Embryonic facial prominence (tissue), 1 donor: ENCODE results near the gene MORN1.

Experiments
- DNase-seq: peaks from one replicate; pipeline ENCODE4 v3.0.0-alpha.2; 2016; ENCODE audit errors: extremely low spot score

MORN1 gene

GRCh38 chr1:2404890-2405511, 13.6 kb upstream of the MORN1 start:
- DNase-seq: no peak

GRCh38 chr1:2404142-2404889, 13.0 kb upstream of the MORN1 start:
- no peak for DNase-seq

DNA sequence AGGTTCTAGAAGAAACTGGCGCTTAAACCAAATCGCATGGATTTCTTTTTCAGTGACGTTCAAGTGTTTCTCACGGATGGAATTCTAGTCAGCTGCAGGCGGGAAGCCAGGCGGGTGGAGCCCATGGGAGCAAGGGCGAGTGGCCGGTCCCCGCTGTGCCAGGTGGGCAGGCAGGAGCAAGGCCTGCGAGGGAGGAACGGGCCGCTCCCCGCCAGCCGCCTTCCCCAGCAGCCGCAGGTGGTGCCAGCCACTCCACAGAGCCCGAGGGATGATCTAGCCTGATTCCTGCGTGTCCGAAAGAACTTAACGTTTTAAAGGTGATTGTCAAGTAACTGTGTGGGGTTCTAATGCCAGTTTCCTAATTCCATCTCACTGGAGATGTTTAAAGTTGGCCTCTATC, 11.9 kb upstream of the MORN1 start:
- DNase-seq: no peak

DNA sequence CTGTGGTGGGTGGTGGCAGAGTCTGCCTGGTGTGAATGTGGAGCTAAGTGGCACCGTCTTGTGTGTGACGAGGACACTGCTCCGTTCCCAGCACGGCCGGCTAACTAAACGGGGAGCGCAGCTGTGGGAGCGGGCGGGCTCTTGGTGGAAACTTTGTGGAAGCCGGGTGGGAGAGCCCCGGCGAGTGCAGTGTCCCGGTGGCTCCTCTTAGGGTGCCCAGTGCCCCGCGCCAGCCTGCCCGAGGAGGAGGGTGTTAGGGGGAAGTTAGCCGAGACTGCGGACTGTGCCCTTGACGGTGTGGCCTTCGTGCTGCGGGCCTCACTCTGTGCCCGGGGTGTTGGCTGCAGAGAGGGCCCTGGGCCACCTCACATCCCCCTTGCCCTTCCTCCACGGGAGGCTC, 11.1 kb upstream of the MORN1 start:
- DNase-seq: no peak

- no peak for DNase-seq
Measured at GRCh38 chr1:2400950-2401649, 9.7 kb upstream of the MORN1 start.

- DNase-seq: no peak
Measured at GRCh38 chr1:2400576-2400909, 9.2 kb upstream of the MORN1 start.

DNA sequence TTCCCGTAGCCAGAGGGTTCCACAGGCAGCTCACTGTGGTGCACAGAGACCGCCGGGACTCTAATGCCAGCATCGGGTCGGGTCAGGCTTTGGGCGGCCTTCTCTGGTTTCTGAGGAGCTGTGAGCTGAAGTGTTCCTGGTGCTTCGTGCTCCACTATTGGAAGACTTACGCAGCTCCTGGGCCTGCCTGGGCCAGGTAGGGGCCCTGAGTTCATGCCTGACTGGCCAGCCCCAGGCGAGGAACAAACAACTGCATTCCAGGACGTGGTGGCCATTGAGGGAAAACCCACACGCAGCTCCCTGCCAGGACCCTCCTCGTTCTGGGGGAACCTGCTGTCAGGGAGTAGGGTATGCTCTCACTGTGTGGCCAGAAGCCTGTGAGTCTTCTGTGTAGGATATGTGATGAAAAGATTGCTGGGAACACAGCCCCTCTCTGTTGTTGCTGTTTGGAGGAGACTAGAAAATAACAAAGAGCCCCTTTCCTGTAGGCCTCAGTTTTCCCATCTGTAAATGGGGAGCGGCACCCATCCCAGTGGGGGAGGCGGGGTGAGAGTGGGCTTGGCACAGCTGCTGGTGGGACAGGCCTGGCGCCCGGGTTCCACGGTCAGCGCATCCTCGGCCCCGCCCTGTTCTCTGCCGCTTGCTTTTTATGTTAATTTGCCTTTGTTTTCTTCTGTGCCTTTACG, 8.7 kb upstream of the MORN1 start:
- DNase-seq: no peak

- DNase-seq: no peak
Measured at GRCh38 chr1:2398871-2399270, 7.5 kb upstream of the MORN1 start.

DNA sequence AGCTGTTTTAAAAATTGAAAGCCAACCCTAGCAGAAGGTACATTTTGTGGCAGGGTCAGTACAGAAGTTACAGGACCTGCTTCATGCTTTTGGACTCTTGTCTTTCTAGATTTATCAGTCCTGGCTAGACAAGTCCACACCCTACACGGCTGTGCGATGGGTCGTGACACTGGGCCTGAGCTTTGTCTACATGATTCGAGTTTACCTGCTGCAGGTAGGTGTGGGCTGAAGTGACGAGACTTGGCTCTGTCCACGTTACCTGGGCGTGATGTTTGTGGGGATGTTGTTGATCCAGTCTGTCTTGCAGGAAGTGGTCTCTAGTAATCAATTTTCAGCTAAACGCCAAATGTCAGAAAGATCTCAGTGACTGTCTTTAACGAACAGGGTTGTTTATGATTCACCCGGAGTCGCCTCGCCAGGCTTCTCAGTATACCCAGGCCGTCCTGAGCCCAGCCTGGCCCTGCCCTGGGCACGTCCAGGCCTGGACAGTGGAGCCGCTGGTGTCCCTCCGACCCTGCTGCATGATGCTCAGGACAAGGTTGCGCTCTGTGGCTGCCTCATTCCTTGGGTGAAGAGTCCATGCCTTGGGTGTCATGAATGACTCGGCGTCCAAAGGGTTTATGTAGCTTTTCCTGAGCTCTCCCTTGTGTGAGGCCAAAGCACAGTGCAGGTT, 5.8 kb upstream of the MORN1 start:
- no peak for DNase-seq

- no peak for DNase-seq
Measured at GRCh38 chr1:2396476-2396875, 5.1 kb upstream of the MORN1 start.

GRCh38 chr1:2396059-2396458, 4.7 kb upstream of the MORN1 start:
- no peak for DNase-seq

DNA sequence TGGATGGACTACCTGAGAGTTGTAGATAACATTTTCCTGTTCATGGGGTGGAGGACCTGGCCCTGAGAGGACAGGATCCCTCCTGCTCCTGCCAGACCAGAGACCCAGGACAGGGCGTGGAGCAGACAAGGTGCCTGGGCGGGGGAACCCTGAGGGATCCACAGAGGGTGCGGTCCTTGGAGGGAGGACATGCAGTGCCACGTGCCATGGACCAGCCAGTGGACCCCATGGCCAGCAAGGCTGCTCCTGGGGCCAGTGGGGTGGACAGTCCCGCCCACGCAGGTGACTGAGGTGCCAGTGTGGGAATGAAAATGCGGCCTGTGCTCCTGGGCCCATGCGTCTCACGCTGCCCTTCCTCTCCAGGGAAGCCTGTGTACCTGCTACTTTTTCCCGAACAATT, 3.9 kb upstream of the MORN1 start:
- DNase-seq: no peak

GRCh38 chr1:2394761-2395160, 3.4 kb upstream of the MORN1 start:
- no peak for DNase-seq

- no peak for DNase-seq
Measured at GRCh38 chr1:2394220-2394619, 2.9 kb upstream of the MORN1 start.

GRCh38 chr1:2393471-2393877, 2.1 kb upstream of the MORN1 start:
- DNase-seq: no peak

DNA sequence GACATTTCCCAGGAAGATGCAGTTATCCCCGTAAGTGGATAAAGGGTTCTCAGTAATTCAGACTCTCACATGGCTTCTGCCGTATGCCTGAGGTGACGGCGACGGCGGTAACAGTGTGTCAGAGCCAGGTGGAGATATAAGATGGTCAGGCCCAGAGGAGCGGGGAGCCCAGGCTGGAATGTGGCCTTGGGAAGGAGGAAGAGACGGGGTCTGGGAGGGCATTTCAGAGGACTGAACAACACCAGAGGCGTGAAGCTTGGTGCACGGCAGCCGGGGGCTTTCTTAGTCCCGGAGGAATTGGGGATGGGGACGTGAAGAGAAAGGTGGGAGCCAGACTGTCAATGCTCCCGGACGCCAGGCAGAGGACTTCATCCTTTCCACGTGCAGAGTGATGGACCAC, 1.3 kb upstream of the MORN1 start:
- no peak for DNase-seq

GRCh38 chr1:2391931-2392509, 666 bp upstream of the MORN1 start:
- no peak for DNase-seq

DNA sequence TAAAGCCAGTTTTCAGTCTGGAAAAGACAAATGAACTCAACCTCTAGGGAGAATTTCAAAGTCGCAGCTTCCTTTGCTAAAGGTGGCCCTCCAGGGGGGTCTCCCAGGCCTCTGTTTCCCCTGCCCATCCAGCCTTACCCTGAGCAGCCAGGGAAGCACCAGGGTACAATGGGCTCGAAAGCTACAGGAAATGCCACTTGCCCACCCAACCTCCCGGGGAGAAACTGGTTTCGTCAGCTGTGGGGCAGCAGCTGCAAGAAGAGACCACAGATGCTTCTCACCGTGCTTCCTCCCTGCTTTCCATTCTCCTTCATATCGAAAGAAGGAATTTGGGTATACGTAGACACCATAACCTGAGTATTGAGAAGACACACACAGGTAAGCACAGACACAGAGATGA, 1.7 kb downstream of the MORN1 start:
- DNase-seq: no peak

GRCh38 chr1:2388004-2388913, 3.1 kb downstream of the MORN1 start:
- no peak for DNase-seq
